GM18520 (cell line): ENCODE results near the gene TTC12.

Experiments
- ATAC-seq: cut with Tn5 transposase; IDR thresholded peaks from one replicate; pipeline ENCODE4 v1.9.1; 2021; ENCODE audit not compliant: unreplicated experiment

Gene TTC12

GRCh38 chr11:113314389-113315301 is at the start of gene TTC12:
TTC12 (plus strand) TSS chr11:113314583; CDS start chr11:113316258, 1,675 bp downstream.
- peak; percentile 92 for ATAC-seq

- no peak for ATAC-seq
Measured at GRCh38 chr11:113265362-113265761, 49.0 kb upstream of the TTC12 start.

DNA sequence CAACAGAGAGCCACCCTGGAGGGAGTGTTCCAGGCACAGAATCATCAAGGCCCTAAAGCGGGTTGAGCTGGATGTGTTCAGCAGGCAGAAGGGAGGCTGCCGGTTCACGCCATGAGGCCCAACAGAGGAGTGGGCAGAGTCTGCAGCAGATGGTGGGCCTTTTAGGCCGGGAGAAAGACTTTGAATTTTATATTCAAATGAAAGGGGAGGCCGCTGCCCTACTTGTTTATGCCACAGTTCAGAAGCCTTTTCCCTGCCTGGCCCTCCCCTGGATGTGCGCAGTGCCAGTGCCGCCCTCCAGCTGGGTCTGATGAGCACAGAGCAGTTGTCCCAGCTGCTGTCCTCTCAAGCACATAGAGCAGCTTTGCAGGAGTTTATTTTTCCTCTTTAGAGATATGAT is 46.9 kb upstream of the TTC12 start:
- ATAC-seq, result no peak

DNA sequence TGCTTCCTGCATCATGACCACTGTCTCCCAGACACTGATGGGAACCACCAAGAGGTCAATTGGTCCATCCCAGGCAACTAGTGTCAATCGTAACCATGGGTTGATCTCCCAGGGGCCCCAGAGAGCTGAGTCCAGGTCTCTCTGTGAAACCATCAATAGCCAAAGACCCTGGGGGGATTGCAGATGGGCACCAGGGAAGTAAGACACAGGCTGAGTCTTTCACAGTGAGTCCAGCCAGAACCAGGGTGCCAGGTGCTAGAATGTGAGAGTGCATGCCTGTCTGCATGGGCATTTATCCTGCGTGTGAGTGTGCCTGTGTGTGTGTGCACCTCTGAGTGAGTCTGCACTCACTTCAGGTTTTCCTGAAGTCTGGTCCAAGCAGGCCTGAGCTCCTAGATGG is 45.3 kb upstream of the TTC12 start:
- no peak for ATAC-seq

- ATAC-seq, result no peak
Measured at GRCh38 chr11:113269636-113270035, 44.7 kb upstream of the TTC12 start.

- ATAC-seq, result no peak
Measured at GRCh38 chr11:113270080-113270479, 44.3 kb upstream of the TTC12 start.

DNA sequence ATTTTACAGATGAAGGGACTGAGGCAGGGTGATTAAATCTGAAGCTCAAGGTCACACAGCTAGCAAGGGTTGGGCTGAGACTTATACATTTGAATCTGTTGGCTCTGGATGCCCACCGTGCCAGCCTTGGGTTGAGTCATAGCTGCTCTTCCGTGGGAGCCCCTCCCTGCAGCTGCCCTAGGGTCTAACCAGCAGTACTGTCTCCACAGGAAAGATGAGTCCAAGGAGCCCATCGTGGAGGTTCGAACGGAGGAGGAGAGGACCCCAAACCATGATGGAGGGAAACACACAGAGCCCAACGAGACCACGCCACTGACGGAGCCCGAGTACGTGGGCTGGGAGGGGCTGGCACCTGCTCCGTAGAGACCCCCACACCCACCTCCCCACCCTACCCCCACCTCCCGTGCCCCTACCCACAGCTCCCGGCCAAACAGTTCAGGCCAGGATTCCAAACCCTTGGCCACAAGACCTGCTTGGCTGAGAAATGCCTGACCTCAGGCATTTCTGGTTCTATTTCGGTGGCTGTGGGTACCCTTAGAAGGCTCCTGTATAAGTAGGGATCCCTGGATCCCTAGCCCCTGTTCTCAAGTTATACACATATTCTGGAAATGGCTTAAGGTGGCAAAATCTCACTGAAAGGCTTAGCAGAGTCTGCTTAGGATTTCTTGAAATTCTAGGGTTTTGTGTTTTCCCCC is 42.7 kb upstream of the TTC12 start:
- no peak for ATAC-seq

DNA sequence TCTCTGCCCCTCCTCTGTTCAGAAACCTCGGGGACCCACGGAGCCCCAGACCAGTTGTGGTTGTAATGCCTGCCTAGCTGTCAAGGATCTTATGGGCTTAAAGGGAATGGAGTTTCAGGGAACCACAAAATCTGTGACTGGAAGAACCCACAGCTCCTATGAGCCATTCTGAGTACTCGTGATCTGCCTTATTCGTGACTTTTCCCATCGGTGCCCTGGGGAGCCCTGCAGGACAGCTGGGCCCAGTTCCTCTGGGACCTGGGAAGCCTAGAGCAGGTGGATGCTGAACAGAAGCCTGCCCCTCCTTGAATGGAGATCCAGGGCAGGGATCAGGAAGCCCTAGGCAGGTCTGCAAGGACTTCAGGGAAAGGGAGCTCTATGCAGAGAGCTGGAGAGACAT is 42.1 kb upstream of the TTC12 start:
- ATAC-seq, result no peak

DNA sequence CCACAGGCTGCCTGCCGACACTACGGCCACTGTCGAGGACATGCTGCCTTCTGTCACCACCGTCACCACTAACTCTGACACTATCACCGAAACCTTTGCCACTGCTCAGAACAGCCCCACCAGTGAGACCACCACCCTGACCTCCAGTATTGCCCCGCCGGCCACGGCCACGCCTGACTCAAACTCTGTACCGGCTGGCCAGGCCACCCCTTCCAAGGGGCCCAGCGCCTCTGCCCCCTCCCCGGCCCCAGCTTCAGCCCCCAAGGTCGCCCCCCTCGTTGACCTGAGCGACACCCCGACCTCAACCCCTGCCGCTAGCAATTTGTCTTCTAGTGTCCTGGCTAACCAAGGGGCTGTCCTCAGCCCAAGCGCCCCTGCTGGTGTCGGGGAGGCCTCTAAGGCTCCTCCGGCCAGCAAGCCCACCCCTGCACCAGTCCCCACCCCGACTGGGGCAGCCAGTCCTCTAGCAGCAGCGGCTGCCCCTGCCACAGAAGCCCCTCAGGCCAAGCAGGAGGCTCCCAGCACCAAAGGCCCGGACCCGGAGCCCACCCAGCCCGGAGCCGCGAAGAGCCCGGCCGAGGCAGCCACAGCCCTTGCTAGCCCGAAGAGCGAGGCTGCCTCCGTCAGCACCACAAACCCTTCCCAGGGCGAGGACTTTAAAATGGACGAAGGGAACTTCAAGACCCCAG is 41.3 kb upstream of the TTC12 start:
- no peak for ATAC-seq

GRCh38 chr11:113273720-113274119 is 40.7 kb upstream of the TTC12 start:
- no peak for ATAC-seq

- ATAC-seq, result no peak
Measured at GRCh38 chr11:113274713-113275582, 39.4 kb upstream of the TTC12 start.

DNA sequence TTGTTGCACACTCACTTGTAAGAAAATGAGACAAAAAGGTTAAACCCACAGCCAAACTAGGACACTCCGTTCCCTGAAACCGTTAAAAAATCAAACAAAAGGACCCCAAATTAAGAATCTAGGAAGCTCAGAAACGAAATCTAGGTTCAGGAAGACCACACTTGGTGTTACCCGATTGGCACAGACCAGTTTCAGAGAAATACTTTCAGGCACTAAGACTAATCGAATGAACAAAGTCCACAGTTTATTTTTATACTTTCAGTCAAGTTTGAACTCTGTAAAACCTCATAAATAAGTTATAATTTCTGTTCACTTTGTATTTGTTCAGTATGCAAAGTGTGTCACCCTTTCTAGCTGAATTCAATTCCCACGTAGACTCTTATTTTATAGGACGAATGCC is 38.8 kb upstream of the TTC12 start:
- ATAC-seq, result no peak

DNA sequence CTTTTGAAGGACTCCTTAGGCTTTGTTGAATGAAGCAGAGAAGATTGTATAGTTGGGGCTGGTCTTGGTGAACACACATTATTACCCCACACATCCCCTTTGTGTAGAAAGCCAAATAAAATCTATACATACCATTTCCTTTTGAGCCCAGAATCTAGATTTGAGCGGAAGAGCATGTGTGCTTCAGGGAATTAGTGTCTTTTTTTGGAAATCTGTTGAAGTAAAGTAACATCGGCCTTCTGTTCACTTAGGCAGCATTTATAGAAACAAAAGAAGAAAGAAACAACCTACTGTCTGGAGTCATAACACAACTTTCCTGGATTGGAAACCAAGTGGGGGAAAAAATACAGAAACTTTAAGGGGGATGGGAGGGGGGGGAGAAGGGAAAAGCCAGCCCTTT is 37.9 kb upstream of the TTC12 start:
- ATAC-seq, result no peak

DNA sequence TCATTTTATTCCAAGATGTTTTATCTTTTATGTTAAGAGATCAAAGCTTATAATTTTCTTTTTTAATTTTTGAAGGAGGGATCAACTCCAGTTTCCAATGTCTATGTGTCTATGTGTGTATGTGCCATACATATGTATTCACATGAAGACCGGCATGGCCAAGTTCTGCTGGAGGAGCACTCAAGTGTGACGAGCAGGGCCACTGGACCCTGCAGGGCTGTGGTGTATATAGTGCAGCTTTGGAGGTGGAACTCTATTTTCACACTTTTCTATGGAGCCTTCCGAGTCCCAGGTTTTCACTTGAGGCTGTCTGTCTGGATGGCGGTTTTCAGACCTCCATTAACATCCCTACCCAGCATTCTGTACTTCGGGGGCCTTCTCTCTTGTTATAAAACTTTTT is 36.5 kb upstream of the TTC12 start:
- ATAC-seq, result no peak

DNA sequence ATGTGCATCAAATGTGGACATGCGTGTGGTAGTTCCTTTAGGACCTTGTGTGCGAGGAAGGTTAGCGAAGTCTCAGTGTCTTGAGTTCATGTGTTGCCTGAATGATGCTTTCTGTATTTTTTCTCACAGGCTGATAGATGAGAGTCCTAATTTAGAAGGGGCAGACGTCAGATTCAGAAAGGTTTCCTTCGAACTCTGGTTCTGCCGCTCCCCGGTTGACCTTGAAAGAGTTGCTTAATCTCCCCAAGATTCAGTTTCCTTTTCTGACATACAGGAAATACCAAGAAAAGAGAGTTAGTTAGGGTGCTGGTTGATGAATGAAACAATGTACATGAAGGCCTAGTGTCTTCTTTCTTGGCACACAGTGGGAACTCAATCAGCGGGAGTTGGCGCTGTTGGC is 35.9 kb upstream of the TTC12 start:
- no peak for ATAC-seq

- ATAC-seq, result no peak
Measured at GRCh38 chr11:113278925-113279324, 35.5 kb upstream of the TTC12 start.

GRCh38 chr11:113279591-113279990 is 34.8 kb upstream of the TTC12 start:
- no peak for ATAC-seq

DNA sequence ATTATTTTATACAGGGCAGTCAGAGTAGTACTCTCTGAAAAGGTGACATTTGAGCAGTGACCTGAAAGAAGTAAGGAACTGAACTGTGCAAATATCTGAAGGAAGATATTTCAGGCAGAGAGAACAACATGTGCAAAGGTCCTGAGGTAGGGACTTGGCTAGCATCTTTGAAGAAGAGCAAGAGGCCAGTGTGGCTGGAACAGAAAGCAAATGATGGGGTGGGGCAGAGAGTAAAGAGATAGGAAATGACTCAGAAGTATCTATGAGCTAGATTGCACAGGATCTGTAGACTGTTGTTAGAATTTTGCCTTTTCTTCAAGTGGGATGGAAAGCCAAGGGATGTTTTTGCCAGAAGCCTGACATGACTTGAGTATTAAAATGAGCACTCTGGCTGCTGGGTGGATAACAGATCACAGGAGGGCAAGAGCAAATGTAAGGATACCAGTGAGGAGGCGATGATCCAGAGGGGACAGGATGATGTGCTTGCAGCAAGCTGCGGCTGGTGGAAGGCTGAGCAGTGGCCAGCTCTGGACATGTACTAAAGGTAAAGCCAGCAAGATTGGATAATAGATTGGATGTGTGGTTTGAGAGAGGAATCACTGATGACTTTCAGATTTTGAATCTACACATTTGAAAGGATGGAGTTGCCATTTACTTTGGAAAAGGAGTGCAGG is 33.2 kb upstream of the TTC12 start:
- no peak for ATAC-seq

DNA sequence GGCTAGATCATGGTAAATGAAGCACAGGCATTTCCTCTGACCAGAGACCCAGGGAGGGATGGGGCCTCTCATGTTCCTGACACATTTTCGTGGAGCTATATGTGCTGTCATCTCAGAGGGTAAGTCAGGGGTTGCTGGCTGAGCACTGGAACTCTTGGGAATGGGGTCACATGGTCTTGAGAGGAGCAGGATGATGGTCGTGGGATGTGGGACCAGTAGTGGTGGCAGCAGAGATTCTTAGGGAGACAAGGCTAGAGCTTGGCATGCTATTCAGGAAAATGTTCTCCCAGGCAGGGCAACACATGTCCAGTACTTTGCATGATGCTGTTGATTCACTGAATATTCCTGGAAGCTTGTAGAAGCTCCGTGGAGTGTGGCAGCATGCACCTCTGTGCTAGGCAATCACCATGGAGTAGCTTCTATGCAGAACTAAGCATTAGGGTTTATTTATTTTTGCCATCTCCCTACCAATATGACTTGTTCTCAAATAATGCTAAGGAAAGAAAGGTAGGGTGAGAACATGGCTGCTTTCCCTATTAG is 31.4 kb upstream of the TTC12 start:
- no peak for ATAC-seq

DNA sequence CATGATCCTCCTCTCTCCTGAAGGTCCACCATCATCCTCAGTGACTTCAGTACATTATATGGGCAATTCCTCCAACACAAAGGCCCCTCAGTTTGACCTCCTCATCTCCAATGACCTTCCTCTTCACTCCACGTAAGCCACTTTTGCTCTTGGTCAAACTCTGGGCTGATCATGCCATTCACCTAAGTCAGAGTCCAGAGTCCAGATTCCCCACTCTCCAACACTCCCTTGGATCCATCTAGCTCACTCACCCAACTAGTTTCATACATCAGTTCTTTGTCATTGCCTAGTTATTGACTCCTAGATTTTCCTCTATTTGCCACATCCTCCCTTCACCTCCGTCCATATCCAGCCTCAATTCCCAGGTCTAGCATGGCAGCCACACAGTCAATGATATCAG is 30.5 kb upstream of the TTC12 start:
- ATAC-seq, result no peak
